HepG2 (cell line): ENCODE measurements around the gene ELP1. TPM values are rescaled to one million over a fixed set of nuclear protein-coding genes. Genes with fewer than 3 reads are reported as not detected.
"Not testable (repeated sequence)": the region's sequence is repeated elsewhere in the genome, so short reads cannot be mapped to it uniquely, and the experiment has no call there.

Experiments used
- ATAC-seq: fragments of 200-7000 bp; cut with Tn5 transposase; 3 replicates; pipeline ENCODE4 v1.9.1; 2020; ENCODE audit warnings: mild to moderate bottlenecking, moderate library complexity
- BruUV-seq: library from RNA; stranded (reverse); fragments of 400-500 nt; replicated peaks from 2 replicates; lab custom pipeline; 2021; lab: Mats Ljungman, UMichigan
- CTCF ChIA-PET: fragments of 300-600 bp; formaldehyde crosslinking; extraction: SDS; loops from one replicate; lab custom pipeline; 2021; ENCODE audit warnings: low total read pairs, inconsistent platforms, low intra/inter-chr PET ratio; lab: Yijun Ruan, JAX
- POLR2A ChIA-PET: fragments of 350-600 bp; sonication (Branson Sonifier 250); formaldehyde crosslinking; loops from one replicate; lab custom pipeline; 2020; ENCODE audit warnings: antibody characterized with exemption, inconsistent platforms; lab: Yijun Ruan, JAX
- DNase-seq: peaks from one replicate; pipeline ENCODE4 v3.0.0-alpha.2; 2015; ENCODE audit warnings: low spot score
- FAIRE-seq: peaks from 3 replicates; lab custom pipeline; 2011; peaks lifted over from hg19 to GRCh38; lab: Jason Lieb, UNC
- H2AFZ ChIP-seq: one replicate; pipeline ENCODE4 v1.6.1; 2011; ENCODE audit warnings: low read length, inconsistent platforms
- H3K27ac ChIP-seq: fragments of 300-600 bp; 3 replicates; pipeline ENCODE4 v1.8.0; 2011; ENCODE audit warnings: mixed run types, mild to moderate bottlenecking, mixed read lengths, low read length, inconsistent platforms; ENCODE audit not compliant: insufficient read depth; ENCODE audit errors: extremely low read length
- H3K27me3 ChIP-seq, 2 experiments: fragments of 200-600 bp in 1 of 2; 2 replicates in 1 of 2; 3 replicates in 1 of 2; pipeline versions ENCODE4 v1.6.0 to v1.8.0; 2011; ENCODE audit warnings: low read length in 2 of 2, mild to moderate bottlenecking in 2 of 2, moderate library complexity in 2 of 2, inconsistent platforms in 1 of 2; ENCODE audit not compliant: insufficient read depth in 2 of 2, control insufficient read depth in 1 of 2
- H3K36me3 ChIP-seq, 2 experiments: fragments of 200-600 bp in 1 of 2; replicated peaks in 1 of 2; 2 replicates in 1 of 2; 3 replicates in 1 of 2; pipeline versions ENCODE4 v1.5.1 to v1.8.0; 2011; ENCODE audit warnings: low read length in 2 of 2, inconsistent platforms in 1 of 2; ENCODE audit not compliant: insufficient read depth in 2 of 2, control insufficient read depth in 1 of 2
- H3K4me1 ChIP-seq: 2 replicates; pipeline ENCODE4 v1.5.1; 2012; ENCODE audit warnings: low read length, inconsistent platforms; ENCODE audit not compliant: insufficient read depth
- H3K4me2 ChIP-seq: 2 replicates; pipeline ENCODE4 v1.6.0; 2011; ENCODE audit warnings: low read depth, low read length, inconsistent platforms
- H3K4me3 ChIP-seq, 3 experiments: fragments of 200-600 bp in 1 of 3; sonication (generic), shearing (Covaris generic) in 1 of 3; replicated peaks in 1 of 3; 2 replicates each; pipeline ENCODE4 v1.5.1; 2011 to 2016; ENCODE audit warnings: low read length in 3 of 3, inconsistent platforms in 2 of 3, low read depth in 2 of 3, mild to moderate bottlenecking in 2 of 3, control low read depth in 1 of 3, mixed read lengths in 1 of 3; ENCODE audit not compliant: insufficient read depth in 1 of 3
- H3K79me2 ChIP-seq: one replicate; pipeline ENCODE4 v1.6.1; 2011; ENCODE audit warnings: low read length, inconsistent platforms; ENCODE audit not compliant: insufficient read depth
- H3K9ac ChIP-seq: 2 replicates; pipeline ENCODE4 v1.6.0; 2011; ENCODE audit warnings: mild to moderate bottlenecking, low read depth, low read length, inconsistent platforms; ENCODE audit not compliant: insufficient read depth
- H3K9me3 ChIP-seq: 2 replicates; pipeline ENCODE4 v1.5.1; 2012; ENCODE audit warnings: mild to moderate bottlenecking, low read length
- H4K20me1 ChIP-seq: 2 replicates; pipeline ENCODE4 v1.6.0; 2011; ENCODE audit warnings: inconsistent platforms, mild to moderate bottlenecking, low read length, moderate library complexity; ENCODE audit not compliant: insufficient read depth
- ATF7-NPFF ChIP-seq: sonication (generic); formaldehyde crosslinking; IDR thresholded peaks from 2 replicates; pipeline ENCODE4 v1.8.1; 2023; ENCODE audit warnings: mild to moderate bottlenecking, low read depth, missing genetic modification reagents, moderate library complexity
- ATRX ChIP-seq: sonication (generic); formaldehyde crosslinking; IDR thresholded peaks from 2 replicates; pipeline ENCODE4 v1.4.0; 2020; ENCODE audit warnings: missing genetic modification reagents, borderline replicate concordance
- BORCS8-MEF2B ChIP-seq: sonication (generic); formaldehyde crosslinking; IDR thresholded peaks from 2 replicates; pipeline ENCODE4 v1.8.0; 2022; ENCODE audit warnings: mild to moderate bottlenecking, missing genetic modification reagents
- EEA1 ChIP-seq: sonication (generic); formaldehyde crosslinking; IDR thresholded peaks from 2 replicates; pipeline ENCODE4 v1.5.1; 2020; ENCODE audit warnings: mild to moderate bottlenecking, missing genetic modification reagents, borderline replicate concordance
- FOXK2 ChIP-seq: fragments of 450-650 bp; IDR thresholded peaks from 2 replicates; pipeline ENCODE4 v1.6.1; 2016
- FOXP1 ChIP-seq, 2 experiments: fragments of 450-650 bp in 1 of 2; IDR thresholded peaks; 2 replicates each; pipeline ENCODE4 v1.6.1; 2017 to 2018; ENCODE audit warnings: antibody characterized with exemption in 1 of 2
- GFI1 ChIP-seq: sonication (generic); formaldehyde crosslinking; IDR thresholded peaks from 2 replicates; pipeline ENCODE4 v1.5.0; 2020; ENCODE audit warnings: missing genetic modification reagents, mild to moderate bottlenecking, borderline replicate concordance
- KDM4B ChIP-seq: sonication (generic); formaldehyde crosslinking; IDR thresholded peaks from 2 replicates; pipeline ENCODE4 v1.4.0; 2020; ENCODE audit warnings: missing genetic modification reagents
- KLF9 ChIP-seq: IDR thresholded peaks from 2 replicates; pipeline ENCODE4 v1.6.1; 2016; ENCODE audit warnings: low read depth
- SOX5 ChIP-seq: IDR thresholded peaks from 2 replicates; pipeline ENCODE4 v1.6.1; 2016; ENCODE audit warnings: borderline replicate concordance
- TP53 ChIP-seq: sonication (generic); formaldehyde crosslinking; conservative IDR thresholded peaks from 2 replicates; pipeline ENCODE4 v1.4.0; 2020; ENCODE audit warnings: missing genetic modification reagents
- ZBTB1 ChIP-seq: sonication (generic); formaldehyde crosslinking; IDR thresholded peaks from 2 replicates; pipeline ENCODE4 v1.4.0; 2020; ENCODE audit warnings: missing genetic modification reagents, borderline replicate concordance
- ZNF496 ChIP-seq: sonication (generic); formaldehyde crosslinking; IDR thresholded peaks from 2 replicates; pipeline ENCODE4 v1.8.1; 2023; ENCODE audit warnings: mild to moderate bottlenecking, moderate library complexity, missing genetic modification reagents; ENCODE audit not compliant: insufficient replicate concordance
- ZNF652 ChIP-seq: IDR thresholded peaks from 2 replicates; pipeline ENCODE4 v1.6.1; 2016; ENCODE audit warnings: low read depth, borderline replicate concordance
- ZNF780A ChIP-seq: sonication (generic); formaldehyde crosslinking; IDR thresholded peaks from 2 replicates; pipeline ENCODE4 v1.8.0; 2022; ENCODE audit warnings: mild to moderate bottlenecking, missing genetic modification reagents, moderate library complexity
- WGBS: methylation state at CpG from one replicate; pipeline ENCODE4 v1.1.6; 2017; ENCODE audit warnings: low lambda C conversion rate; 5-methylcytosine and 5-hydroxymethylcytosine counted together
- in situ Hi-C: cut with HindIII; loops from 2 replicates; pipeline ENCODE4 v1.10.0; 2017; ENCODE audit warnings: low pct_unique_long_range_greater_than_20kb; ENCODE audit not compliant: extremely low pct_ligation_motif_present
- intact Hi-C: fragments of 100-400 bp; cut with micrococcal nuclease; formaldehyde crosslinking; loops from one replicate; pipeline ENCODE4 v1.10.0; 2022; ENCODE audit not compliant: unreplicated experiment
- polyA plus RNA-seq, 8 experiments: library from polyadenylated mRNA; depleted of rRNA in 3 of 8; stranded (reverse) in 7 of 8; unstranded in 1 of 8; fragments of >200 nt; fragmentation: Illumina TruSeq in 4 of 8; extraction: Trizol in 4 of 8; gene quantifications; 2 replicates each; pipeline versions ENCODE4 v1.2.1 to v1.2.3, GENCODE V29; 2011 to 2016; ENCODE audit warnings: low read depth in 4 of 8, missing spikeins in 1 of 8, mixed read lengths in 1 of 8; ENCODE audit not compliant: insufficient read depth in 1 of 8
- total RNA-seq, 5 experiments: library from RNA; depleted of rRNA; stranded (reverse); fragments of >200 nt; fragmentation: Illumina TruSeq; extraction: Trizol; gene quantifications; 2 replicates each; pipeline ENCODE4 v1.2.3, GENCODE V29; 2016; ENCODE audit warnings: low read depth in 1 of 5
- TF ChIP-seq, protein P1 (sequence below): conservative IDR thresholded peaks from 2 replicates; pipeline ENCODE4 v1.6.1; 2018; ENCODE audit warnings: missing genetic modification reagents
- TF ChIP-seq, protein P2 (sequence below): sonication (generic); formaldehyde crosslinking; IDR thresholded peaks from 2 replicates; pipeline ENCODE4 v1.4.0; 2020; ENCODE audit warnings: missing genetic modification reagents

The ELP1 gene
- total and polyA plus RNA-seq, 2 of the 13 experiments (the other 11 are each of a cell fraction or from before 2014, with no cell fraction given), result 157 to 275 TPM

DNA sequence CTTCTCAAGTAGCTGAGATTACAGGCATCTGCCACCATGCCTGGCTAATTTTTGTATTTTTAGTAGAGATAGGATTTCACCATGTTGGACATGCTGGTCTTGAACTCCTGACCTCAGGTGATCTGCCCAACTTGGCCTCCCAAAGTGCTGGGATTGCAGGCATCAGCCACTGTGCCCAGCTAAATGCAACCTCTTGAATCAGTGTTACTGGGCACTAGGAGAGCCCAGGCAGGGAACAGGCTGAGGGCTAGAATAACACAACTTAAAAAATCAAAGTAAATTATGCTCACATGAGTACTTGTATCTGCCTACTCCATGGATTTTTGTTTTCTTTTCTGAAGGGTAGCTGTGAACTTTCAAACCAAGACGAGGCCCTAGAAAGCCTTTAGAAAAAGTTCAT is 13.5 kb downstream of the ELP1 start:
- ATAC-seq, intact Hi-C loops, H3K27ac ChIP-seq, H3K79me2 ChIP-seq, CTCF ChIA-PET, BruUV-seq, H3K9ac ChIP-seq, H3K9me3 ChIP-seq, FAIRE-seq, H3K4me2 ChIP-seq, H2AFZ ChIP-seq, H3K27me3 ChIP-seq, H3K4me3 ChIP-seq, in situ Hi-C loops, DNase-seq, H4K20me1 ChIP-seq: not testable (repeated sequence)
- WGBS, result 100% methylated on average over 1 of the region's 1 CpG
- H3K36me3 ChIP-seq, result peaks cover 24 to 74% of the 10 kb centered on the region in 2 experiments
- peaks cover 23% of the 10 kb centered on the region for H3K4me1 ChIP-seq
- POLR2A ChIA-PET, result interaction anchor here (2.8 kb wide), 1 partner anchor 35 kb away, joined by 12 read pairs; no protein-coding TSS in a partner anchor

DNA sequence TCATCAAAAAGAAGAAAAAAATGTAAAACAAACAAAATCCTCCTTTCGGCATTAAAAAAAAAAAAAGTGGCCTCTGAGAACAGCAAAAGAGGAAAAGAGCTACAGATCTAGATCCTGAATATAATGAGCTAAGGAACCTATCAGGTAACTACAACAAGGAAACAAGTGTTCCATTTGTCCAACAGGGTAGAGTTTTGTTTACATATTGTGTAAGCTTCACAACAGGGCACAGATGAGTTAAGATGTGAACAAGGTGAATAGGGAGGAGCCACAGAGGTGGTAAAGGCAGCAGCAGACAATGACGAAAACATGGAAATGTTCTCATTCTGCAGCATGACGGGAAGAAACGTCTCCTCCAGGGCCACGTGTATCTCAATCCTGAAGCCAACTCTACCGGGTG is 14.4 kb downstream of the ELP1 start:
- POLR2A ChIA-PET, result interaction anchor here (2.8 kb wide), 1 partner anchor 34 kb away, joined by 12 read pairs; no protein-coding TSS in a partner anchor
- peak; percentile 67 for DNase-seq
- TF ChIP-seq FOXP1 (IDR thresholded peaks at IDR 0.05) (peak; percentile 79), FOXP1 (CRISPR knock-in tag; IDR thresholded peaks at IDR 0.05) (peak; percentile 89), TP53 (CRISPR knock-in tag) (no peak), KLF9 (CRISPR knock-in tag) (no peak), BORCS8-MEF2B (CRISPR knock-in tag) (no peak), ZBTB1 (CRISPR knock-in tag) (no peak), FOXK2 (peak; percentile 69), ZNF780A (CRISPR knock-in tag) (no peak), KDM4B (CRISPR knock-in tag) (no peak), SOX5 (CRISPR knock-in tag) (peak; percentile 66; the same call in 1 of the 2 replicates), ATRX (CRISPR knock-in tag) (no peak), ZNF652 (CRISPR knock-in tag) (no peak), ZNF496 (CRISPR knock-in tag) (no peak), EEA1 (CRISPR knock-in tag) (no peak), ATF7-NPFF (CRISPR knock-in tag) (no peak), GFI1 (no peak)
- TF ChIP-seq, protein P1, sequence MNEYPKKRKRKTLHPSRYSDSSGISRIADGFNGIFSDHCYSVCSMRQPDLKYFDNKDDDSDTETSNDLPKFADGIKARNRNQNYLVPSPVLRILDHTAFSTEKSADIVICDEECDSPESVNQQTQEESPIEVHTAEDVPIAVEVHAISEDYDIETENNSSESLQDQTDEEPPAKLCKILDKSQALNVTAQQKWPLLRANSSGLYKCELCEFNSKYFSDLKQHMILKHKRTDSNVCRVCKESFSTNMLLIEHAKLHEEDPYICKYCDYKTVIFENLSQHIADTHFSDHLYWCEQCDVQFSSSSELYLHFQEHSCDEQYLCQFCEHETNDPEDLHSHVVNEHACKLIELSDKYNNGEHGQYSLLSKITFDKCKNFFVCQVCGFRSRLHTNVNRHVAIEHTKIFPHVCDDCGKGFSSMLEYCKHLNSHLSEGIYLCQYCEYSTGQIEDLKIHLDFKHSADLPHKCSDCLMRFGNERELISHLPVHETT (CRISPR knock-in tag), result no peak
- TF ChIP-seq, protein P2, sequence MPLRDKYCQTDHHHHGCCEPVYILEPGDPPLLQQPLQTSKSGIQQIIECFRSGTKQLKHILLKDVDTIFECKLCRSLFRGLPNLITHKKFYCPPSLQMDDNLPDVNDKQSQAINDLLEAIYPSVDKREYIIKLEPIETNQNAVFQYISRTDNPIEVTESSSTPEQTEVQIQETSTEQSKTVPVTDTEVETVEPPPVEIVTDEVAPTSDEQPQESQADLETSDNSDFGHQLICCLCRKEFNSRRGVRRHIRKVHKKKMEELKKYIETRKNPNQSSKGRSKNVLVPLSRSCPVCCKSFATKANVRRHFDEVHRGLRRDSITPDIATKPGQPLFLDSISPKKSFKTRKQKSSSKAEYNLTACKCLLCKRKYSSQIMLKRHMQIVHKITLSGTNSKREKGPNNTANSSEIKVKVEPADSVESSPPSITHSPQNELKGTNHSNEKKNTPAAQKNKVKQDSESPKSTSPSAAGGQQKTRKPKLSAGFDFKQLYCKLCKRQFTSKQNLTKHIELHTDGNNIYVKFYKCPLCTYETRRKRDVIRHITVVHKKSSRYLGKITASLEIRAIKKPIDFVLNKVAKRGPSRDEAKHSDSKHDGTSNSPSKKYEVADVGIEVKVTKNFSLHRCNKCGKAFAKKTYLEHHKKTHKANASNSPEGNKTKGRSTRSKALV, result no peak

More for the DNA sequence above, 14.4 kb downstream of the ELP1 start:
- 61% methylated on average over 6 of the region's 6 CpGs for WGBS
- in situ Hi-C loops (no loop called here), intact Hi-C loops (loop anchor here (2.0 kb wide), 1 partner anchor 13 kb away; no protein-coding TSS in a partner anchor)
- no peak overlapping the region; the same call in 1 of the 2 replicates for H3K9ac ChIP-seq
- FAIRE-seq, result peak; percentile 63
- H2AFZ ChIP-seq, result no peak overlapping the region
- H3K9me3 ChIP-seq, result no peaks in the 10 kb centered on the region
- H3K27ac ChIP-seq, result peak overlapping the region; percentile 32
- no TSS peak for BruUV-seq
- no peak overlapping the region for H3K4me3 ChIP-seq
- H3K36me3 ChIP-seq, result peaks cover 25 to 74% of the 10 kb centered on the region in 2 experiments
- H3K4me1 ChIP-seq, result peaks cover 23% of the 10 kb centered on the region
- peaks cover 9% of the 10 kb centered on the region for H3K79me2 ChIP-seq
- ATAC-seq, result peak; percentile 90
- no peaks in the 10 kb centered on the region for H3K27me3 ChIP-seq
- H3K4me2 ChIP-seq, result no peak overlapping the region
- no peaks in the 10 kb centered on the region for H4K20me1 ChIP-seq
- CTCF ChIA-PET, result no interaction called here
